Keratinocyte (primary cell): Measurements from ENCODE around the gene DSG4.

Source experiments
- EZH2 ChIP-seq: IDR thresholded peaks from one replicate; pipeline ENCODE4 v1.6.1; 2012; ENCODE audit warnings: inconsistent platforms, mild to moderate bottlenecking, low read length, moderate library complexity
- TF ChIP-seq, protein P1 (sequence below), 3 experiments: IDR thresholded peaks in 1 of 3; conservative IDR thresholded peaks in 1 of 3; optimal IDR thresholded peaks in 1 of 3; 2 replicates in 2 of 3; 3 replicates in 1 of 3; pipeline versions ENCODE3 to v1.5.1; 2011; ENCODE audit warnings: low read length in 3 of 3, mild to moderate bottlenecking in 3 of 3, moderate library complexity in 2 of 3, control low read depth in 1 of 3, inconsistent platforms in 1 of 3; ENCODE audit not compliant: insufficient read depth in 2 of 3; ENCODE audit errors: extremely low read depth in 1 of 3

- TF ChIP-seq, protein P1, sequence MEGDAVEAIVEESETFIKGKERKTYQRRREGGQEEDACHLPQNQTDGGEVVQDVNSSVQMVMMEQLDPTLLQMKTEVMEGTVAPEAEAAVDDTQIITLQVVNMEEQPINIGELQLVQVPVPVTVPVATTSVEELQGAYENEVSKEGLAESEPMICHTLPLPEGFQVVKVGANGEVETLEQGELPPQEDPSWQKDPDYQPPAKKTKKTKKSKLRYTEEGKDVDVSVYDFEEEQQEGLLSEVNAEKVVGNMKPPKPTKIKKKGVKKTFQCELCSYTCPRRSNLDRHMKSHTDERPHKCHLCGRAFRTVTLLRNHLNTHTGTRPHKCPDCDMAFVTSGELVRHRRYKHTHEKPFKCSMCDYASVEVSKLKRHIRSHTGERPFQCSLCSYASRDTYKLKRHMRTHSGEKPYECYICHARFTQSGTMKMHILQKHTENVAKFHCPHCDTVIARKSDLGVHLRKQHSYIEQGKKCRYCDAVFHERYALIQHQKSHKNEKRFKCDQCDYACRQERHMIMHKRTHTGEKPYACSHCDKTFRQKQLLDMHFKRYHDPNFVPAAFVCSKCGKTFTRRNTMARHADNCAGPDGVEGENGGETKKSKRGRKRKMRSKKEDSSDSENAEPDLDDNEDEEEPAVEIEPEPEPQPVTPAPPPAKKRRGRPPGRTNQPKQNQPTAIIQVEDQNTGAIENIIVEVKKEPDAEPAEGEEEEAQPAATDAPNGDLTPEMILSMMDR (optimal IDR thresholded peaks at IDR 0.05 in 1 of 3, IDR thresholded peaks at IDR 0.05 in 1 of 3, conservative IDR thresholded peaks at IDR 0.05 in 1 of 3; ENCODE audit: extremely low read depth in 1 of 3, insufficient read depth in 2 of 3, low read length in 3 of 3) = no peak
- no peak for TF ChIP-seq EZH2
These were observed 63.3 kb downstream of the DSG4 start for GRCh38 chr18:31439807-31440325.
